ENCODE data around the gene SLC5A11. TPM values are rescaled to one million over a fixed set of nuclear protein-coding genes. Genes with fewer than 3 reads are reported as not detected.

SLC5A11 gene
- total RNA-seq, 1 donor from 2014 or later = 0.16 TPM

Other genes starting within 250 kb of the SLC5A11 start
- 55.3 TPM for gene TNRC6A, start 116.3 kb upstream of the SLC5A11 start, total RNA-seq
- gene ARHGAP17, start 169.4 kb downstream of the SLC5A11 start, total RNA-seq = 96.0 TPM

Data from mesenteric fat pad (tissue), 1 donor.